ENCODE data around the gene SLC10A3.

GRCh38 chrX:154462396-154462795 is 28.0 kb downstream of the SLC10A3 start:
- TF ChIP-seq CTCF (IDR thresholded peaks at IDR 0.05; ENCODE audit: extremely low read depth in 1 of 2, insufficient read depth in 1 of 2, low read depth in 1 of 2, low read length in 2 of 2) (no peak), EZH2 (IDR thresholded peaks at IDR 0.05; ENCODE audit: borderline replicate concordance, low read depth, low read length, severe bottlenecking) (no peak)
